ENCODE results near the gene CXCL11.

GRCh38 chr4:76011700-76012387 lies 24.0 kb downstream of the CXCL11 start:
- TF ChIP-seq, protein P1, sequence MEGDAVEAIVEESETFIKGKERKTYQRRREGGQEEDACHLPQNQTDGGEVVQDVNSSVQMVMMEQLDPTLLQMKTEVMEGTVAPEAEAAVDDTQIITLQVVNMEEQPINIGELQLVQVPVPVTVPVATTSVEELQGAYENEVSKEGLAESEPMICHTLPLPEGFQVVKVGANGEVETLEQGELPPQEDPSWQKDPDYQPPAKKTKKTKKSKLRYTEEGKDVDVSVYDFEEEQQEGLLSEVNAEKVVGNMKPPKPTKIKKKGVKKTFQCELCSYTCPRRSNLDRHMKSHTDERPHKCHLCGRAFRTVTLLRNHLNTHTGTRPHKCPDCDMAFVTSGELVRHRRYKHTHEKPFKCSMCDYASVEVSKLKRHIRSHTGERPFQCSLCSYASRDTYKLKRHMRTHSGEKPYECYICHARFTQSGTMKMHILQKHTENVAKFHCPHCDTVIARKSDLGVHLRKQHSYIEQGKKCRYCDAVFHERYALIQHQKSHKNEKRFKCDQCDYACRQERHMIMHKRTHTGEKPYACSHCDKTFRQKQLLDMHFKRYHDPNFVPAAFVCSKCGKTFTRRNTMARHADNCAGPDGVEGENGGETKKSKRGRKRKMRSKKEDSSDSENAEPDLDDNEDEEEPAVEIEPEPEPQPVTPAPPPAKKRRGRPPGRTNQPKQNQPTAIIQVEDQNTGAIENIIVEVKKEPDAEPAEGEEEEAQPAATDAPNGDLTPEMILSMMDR (IDR thresholded peaks at IDR 0.05 in 4 of 5, conservative IDR thresholded peaks at IDR 0.05 in 1 of 5), result no peak
- TF ChIP-seq POLR2A (IDR thresholded peaks at IDR 0.05), result no peak

Measured in gastrocnemius medialis (tissue), 4 donors.